GM15510 (cell line): ENCODE measurements around the gene TBPL1.

ENCODE experiments used
- POLR2A ChIP-seq: IDR thresholded peaks from 3 replicates; pipeline ENCODE4 v1.6.1; 2011; ENCODE audit warnings: borderline replicate concordance; ENCODE audit not compliant: insufficient read length; ENCODE audit errors: extremely low read depth

The TBPL1 gene

DNA sequence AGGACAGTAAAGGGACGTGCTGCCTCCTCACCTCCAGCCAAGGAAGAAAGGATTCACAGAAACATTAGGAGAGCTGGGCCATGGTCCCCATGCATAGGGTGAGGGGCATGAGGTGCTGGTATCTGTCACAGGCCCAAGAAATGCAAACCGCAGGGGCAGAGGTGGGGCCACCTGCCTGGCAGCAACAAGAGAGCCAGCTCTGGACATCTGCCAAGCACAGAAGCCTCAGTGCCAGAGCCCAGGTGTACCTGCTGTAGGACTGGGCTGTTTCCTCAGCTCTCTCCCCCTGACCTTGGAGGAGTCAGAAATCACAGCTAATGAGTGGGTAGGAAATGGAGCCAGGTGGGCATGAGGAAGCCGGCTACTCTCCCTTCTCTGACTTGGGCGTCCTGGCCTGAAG, 54.1 kb downstream of the TBPL1 start:
- TF ChIP-seq POLR2A: no peak

GRCh38 chr6:134009876-134010275, 56.9 kb downstream of the TBPL1 start:
- no peak for TF ChIP-seq POLR2A

DNA sequence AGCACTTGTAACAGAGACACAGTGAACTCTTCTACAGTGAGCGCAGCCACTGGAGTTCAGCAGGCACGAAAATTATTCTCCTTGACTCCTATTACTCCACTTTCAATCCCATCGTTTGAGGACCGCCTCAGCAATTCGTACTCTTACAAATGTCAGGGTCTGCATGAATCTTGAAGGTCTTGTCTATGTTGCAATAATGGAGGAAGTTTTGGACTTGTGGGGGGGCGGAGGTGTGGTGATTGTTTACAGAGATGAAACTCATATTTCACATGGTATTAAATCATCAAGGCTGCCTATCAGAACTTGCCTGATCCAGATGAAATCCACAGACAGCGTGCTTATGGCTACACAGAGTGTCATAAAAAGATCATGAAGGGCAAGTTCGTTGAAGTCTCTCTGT, 57.4 kb downstream of the TBPL1 start:
- TF ChIP-seq POLR2A: no peak

DNA sequence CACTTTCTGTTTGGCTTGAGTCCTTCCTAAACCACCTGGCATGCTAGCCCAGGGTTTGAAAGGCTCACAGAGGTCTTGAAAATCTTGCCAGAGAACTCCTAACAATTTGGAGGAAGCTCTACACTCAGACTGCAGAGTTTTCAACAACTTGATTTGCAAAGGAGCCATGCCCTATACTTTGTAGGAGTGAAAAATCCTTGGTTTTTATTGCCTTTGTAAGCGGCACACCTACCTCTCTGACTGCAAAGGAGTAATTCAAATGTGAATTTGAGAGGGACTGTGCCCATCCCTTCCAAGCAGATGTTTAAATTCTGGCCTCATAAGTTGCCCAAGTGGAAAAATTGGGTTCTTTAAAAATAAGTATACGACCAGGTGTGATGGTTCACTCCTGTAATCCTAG, 58.0 kb downstream of the TBPL1 start:
- TF ChIP-seq POLR2A: no peak

DNA sequence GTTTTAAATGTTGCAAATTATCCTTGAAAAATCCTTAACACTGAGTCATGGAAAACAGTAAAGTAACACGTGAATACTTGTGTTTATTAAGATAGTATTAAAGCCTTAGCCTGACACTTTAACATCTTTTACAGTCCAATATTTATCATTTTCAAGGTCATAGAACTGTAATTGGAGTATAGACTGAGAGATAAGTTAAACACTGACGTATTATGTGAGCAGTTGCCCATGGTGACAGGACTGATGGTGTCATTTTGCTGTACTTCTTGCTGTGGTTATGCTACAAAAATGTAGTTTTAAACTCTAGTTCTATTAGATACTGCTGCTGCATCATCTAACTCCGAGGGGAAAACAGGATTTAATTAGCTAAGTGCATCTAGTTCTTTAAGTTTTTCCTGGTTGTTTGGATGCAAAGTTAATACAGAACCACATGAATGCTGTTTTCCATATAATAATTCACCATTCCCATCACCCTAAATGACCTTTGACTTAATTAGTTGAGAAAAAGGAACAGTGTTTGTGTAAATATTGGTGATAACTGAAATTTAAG, 61.6 kb downstream of the TBPL1 start:
- TF ChIP-seq POLR2A: no peak

DNA sequence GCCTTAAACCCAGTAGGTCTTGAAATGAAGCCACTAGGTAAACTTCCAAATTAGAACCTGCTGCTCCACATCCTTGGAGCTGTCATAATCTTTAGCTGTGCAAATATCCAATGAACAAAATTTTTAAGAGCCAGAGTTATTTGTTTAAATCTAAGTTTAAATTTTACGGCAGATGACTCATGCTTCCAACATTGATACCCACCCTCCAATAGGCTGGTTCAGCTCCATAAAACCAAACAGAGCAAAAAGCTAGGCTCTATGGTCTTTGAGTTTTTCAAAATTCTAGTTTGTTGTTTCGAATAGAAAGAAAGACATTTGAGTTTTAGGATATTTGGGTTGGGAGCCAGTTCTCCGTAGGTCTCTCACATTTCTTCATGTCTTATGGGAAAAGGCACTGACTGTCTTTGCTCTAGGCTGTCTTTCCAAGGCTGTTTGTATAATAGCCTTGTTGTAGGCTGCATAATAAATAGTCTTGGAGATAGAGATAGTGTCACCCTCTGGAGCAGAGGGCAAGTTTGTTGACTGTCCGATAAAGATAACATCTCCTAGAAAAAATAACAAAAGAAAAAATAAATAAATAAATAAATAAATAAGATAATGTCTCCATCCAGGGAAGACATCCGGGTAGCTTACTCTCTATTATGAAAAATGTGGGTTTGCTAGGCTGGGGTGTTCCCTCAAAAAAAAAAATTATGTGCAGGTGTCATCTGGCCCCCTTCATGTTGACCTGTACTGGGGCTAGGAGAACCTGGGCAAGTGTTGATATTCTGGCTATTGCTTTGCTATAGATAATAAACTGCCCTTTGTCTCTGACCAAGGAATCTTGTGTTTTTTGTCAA, 62.9 kb downstream of the TBPL1 start:
- no peak for TF ChIP-seq POLR2A

DNA sequence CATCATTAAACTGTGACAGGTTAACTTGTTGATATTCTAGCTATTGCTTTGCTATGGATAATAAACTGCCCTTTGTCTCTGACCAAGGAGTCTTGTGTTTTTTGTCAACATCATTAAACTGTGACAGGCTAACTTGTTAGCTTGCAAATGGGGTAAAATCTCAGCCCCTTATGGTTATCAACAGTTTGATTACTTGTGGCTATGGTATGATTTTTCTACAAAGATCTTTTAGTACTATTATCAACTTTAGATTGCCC, 63.5 kb downstream of the TBPL1 start:
- no peak for TF ChIP-seq POLR2A

DNA sequence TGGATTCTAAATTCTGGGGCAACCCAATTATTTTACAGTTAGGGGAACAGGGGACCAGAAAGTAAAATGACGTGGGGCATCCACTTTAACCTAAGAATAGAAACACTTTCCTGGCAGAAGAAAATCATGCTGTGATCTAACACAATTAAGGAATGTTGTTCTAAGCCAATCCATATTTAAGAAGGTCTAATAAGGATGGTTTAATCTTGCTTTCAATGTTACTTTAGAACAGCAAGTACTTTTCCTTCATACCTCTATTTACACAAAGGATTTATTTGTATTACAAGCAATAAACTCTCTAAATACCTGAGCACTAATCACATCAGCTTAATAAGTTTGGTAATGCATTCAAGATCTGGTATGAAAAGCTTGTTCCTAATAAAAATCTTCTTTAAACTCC, 67.0 kb downstream of the TBPL1 start:
- no peak for TF ChIP-seq POLR2A

GRCh38 chr6:134020543-134020942, 67.5 kb downstream of the TBPL1 start:
- no peak for TF ChIP-seq POLR2A

GRCh38 chr6:134020968-134021367, 67.9 kb downstream of the TBPL1 start:
- no peak for TF ChIP-seq POLR2A

DNA sequence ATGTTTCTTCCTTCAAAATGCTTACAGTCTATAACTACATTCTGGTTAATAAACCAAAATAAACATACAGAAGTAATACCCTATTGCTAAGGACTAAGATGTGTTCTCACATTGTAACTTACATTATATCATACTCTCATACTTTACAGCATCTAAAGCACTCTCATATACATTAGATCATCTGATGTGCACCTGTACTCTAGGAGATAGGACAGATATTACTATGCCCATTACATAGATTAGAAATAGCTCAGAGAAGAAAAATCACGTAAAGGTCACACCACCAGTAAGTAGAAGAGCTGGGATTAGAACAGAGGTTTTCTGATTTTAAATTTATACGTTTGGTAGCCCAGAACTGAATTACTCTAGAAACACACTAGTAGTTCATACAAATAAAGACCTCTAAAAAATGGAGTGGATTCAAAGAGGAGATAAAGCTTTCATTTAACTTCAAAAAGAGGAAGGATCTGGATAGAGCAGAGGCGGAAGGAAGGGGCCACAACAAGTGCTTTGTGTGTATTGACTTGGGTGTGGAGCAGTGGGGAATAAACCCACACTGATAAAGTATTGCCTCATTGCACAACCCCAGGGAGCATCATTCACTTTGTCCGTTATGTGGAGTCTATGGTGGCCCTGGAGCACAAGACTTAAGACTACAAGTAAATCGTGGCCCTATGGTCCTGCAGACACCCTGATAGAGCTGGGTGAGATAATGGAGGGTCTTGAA, 68.5 kb downstream of the TBPL1 start:
- no peak for TF ChIP-seq POLR2A

DNA sequence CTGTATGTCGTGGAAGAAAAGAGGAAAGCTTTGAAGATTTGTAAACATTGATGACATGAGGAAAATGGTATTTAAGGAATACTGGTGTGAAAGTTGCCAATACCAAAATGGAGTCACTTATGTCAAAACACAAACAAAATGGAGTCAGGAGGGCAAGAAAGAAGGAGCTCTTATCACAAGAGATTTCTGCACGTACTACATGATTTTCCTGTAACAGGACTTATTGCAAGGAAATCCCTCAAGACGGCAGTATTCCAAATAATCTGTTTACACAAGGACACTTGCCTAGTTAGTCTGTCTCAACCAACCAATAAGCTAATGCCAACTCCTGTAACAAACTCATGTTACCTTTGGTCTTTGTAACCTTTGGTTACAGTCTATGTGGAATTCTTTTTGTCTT, 69.6 kb downstream of the TBPL1 start:
- no peak for TF ChIP-seq POLR2A

DNA sequence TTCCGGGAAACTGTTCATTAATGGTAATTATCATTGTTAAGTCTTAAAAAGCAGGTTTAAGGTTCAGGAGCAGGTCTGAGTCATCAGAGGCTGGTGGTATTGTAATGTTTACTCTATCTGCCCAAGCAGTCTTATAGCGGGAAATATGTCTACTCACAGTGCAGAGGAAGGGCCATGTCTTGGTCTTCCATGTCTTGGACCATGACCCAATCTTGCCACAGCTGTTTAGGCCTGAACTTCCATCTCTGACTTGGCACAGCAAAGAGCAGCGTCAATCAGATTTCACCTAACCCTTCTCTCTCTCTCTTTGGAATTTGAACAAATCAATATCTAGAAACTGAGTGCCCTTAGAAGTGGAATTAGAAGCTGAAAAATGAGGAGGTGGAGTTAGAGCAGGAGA, 73.6 kb downstream of the TBPL1 start:
- no peak for TF ChIP-seq POLR2A

DNA sequence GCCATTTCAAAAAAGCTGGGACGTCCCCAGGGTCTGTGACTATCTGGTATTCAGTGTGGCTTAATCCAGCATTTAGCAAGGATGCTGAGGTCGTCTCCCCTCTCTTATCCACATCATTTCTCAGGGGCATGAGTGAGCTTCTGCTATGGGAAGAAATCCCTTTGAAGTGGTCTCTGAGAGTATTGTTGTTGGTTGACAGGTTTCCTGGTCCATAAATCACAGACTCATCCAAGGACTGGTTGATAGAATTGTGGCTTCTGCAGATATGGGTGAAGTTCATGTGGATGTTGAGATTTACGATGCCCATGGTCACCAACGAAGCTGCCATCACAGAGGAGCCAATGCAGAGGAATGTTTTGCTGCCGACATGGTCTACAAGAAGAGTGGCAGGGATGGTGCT, 75.4 kb downstream of the TBPL1 start:
- no peak for TF ChIP-seq POLR2A

GRCh38 chr6:134029495-134030455, 76.8 kb downstream of the TBPL1 start:
- TF ChIP-seq POLR2A: no peak
